Activated CD4-positive, alpha-beta T cell treated with anti-CD3 and anti-CD28 coated beads, Interleukin-2, amount 10 ng/mL, durations not matched to agents 7 days and 5 days (primary cell): ENCODE measurements around the gene RNF207. TPM values are rescaled to one million over a fixed set of nuclear protein-coding genes. Genes with fewer than 3 reads are reported as not detected.

Experiments used
- CTCF ChIA-PET: fragments of 350-600 bp; sonication (Branson Sonifier 250); formaldehyde crosslinking; loops from one replicate; lab custom pipeline; 2021; ENCODE audit warnings: antibody characterized with exemption; lab: Charles Lee
- POLR2A ChIA-PET: fragments of 350-600 bp; sonication (Branson Sonifier 250); formaldehyde crosslinking; loops from one replicate; lab custom pipeline; 2021; ENCODE audit warnings: antibody characterized with exemption; lab: Charles Lee
- DNase-seq: peaks from one replicate; pipeline ENCODE4 v3.0.0-alpha.2; 2020
- H3K27ac Mint-ChIP-seq: one replicate; pipeline ENCODE4 v1.8.0; 2021; ENCODE audit warnings: mild to moderate bottlenecking, moderate library complexity, mixed read lengths
- H3K27me3 Mint-ChIP-seq: one replicate; pipeline ENCODE4 v1.8.0; 2021; ENCODE audit warnings: mixed read lengths
- H3K36me3 Mint-ChIP-seq: one replicate; pipeline ENCODE4 v1.8.0; 2021; ENCODE audit warnings: low read depth, mixed read lengths
- H3K4me1 Mint-ChIP-seq: one replicate; pipeline ENCODE4 v1.8.0; 2021; ENCODE audit warnings: mixed read lengths
- H3K4me3 Mint-ChIP-seq: one replicate; pipeline ENCODE4 v1.8.0; 2021; ENCODE audit warnings: mild to moderate bottlenecking, moderate library complexity, mixed read lengths
- H3K9me3 Mint-ChIP-seq: one replicate; pipeline ENCODE4 v1.8.0; 2021; ENCODE audit warnings: mixed read lengths
- total RNA-seq, 2 experiments: library from RNA; stranded (reverse); gene quantifications; one replicate each; pipeline ENCODE4 v1.2.3, GENCODE V29; 2021

Gene RNF207, protein sequence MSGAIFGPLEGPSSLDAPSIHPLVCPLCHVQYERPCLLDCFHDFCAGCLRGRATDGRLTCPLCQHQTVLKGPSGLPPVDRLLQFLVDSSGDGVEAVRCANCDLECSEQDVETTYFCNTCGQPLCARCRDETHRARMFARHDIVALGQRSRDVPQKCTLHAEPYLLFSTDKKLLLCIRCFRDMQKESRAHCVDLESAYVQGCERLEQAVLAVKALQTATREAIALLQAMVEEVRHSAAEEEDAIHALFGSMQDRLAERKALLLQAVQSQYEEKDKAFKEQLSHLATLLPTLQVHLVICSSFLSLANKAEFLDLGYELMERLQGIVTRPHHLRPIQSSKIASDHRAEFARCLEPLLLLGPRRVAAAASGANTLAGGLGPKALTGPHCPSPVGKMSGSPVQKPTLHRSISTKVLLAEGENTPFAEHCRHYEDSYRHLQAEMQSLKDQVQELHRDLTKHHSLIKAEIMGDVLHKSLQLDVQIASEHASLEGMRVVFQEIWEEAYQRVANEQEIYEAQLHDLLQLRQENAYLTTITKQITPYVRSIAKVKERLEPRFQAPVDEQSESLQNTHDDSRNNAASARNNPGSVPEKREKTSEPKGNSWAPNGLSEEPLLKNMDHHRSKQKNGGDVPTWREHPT
- total RNA-seq, result 1 to 10 TPM; 4.0 to 7.4 TPM

DNA sequence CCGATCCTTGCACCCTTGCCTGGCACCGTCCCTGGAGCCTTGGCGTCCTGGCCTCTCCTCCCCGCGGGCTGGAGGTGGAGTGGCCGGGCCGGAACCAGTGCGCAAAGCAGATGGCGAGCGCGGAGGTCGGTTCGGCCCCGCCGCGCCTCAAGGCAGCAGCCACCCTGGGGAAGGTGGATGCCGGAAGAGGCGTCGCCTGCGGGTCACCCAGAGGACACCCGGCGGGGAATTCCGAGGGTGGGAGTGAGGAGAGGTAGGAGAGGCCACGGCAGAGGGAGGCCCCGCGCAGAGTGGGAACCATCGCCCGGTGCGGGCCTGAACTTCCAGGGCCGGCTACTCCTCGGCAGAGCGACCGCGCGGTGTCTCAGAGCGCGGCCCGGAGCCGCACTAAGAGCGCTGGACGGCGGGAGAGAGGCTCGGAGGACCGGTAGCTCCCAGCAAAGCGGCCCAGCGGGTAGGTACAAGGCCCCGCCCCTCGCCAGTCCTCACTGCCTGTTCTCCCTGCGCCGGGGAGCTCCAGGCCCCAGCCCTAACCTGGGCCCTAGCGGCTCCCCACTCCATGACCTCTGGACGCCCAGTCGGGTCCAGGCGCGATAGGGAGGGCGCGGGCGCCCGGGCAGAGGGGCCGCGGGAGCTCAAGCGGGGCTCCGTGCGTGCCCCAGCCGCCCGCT is at the start of gene RNF207:
Gene RNF207 (plus strand): TSS at position 271 of the 671 bp plus-strand sequence. CDS start 417 bp downstream, outside the sequence.
- DNase-seq, result peak; percentile 49
- no peaks in the 10 kb centered on the region for H3K9me3 Mint-ChIP-seq
- H3K4me1 Mint-ChIP-seq, result peaks cover 17% of the 10 kb centered on the region
- H3K36me3 Mint-ChIP-seq, result no peaks in the 10 kb centered on the region
- H3K27ac Mint-ChIP-seq, result peak within 1 kb of the TSS; percentile 36
- H3K4me3 Mint-ChIP-seq, result peak within 1 kb of the TSS; percentile 61
- POLR2A ChIA-PET, result no interaction called here
- CTCF ChIA-PET, result interaction anchor here (0.7 to 4.6 kb wide), 5 partner anchors 11 to 97 kb away, joined by 3 to 19 read pairs (median 4); no protein-coding TSS in a partner anchor
- H3K27me3 Mint-ChIP-seq, result peaks cover 18% of the 10 kb centered on the region

DNA sequence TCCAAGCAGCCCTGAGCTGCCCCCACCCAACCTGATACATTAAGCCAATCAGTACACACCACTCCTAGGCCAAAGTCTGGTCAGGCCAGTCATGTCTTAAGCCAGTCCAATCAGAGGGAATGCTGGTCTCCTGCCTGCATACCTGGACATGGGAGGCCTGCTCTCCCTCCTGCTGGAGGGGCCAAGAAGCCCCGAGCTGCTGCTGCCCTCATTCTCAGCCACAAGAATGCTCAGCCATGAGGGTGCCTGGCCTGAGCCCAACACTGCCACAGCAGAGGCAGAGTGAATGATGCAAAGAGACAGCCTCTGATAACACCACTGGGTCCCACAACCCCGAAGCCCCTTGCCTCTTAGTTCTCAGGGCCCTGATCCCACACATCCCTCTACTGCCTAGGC is 48.8 kb upstream of the RNF207 start:
- Mint-ChIP-seq H3K4me1 (peaks cover 23% of the 10 kb centered on the region), H3K36me3 (no peaks in the 10 kb centered on the region), H3K27me3 (peaks cover 7% of the 10 kb centered on the region), H3K4me3 (no peak overlapping the region), H3K9me3 (no peaks in the 10 kb centered on the region), H3K27ac (no peak overlapping the region)
- DNase-seq, result no peak
- ChIA-PET POLR2A (no interaction called here), CTCF (no interaction called here)

DNA sequence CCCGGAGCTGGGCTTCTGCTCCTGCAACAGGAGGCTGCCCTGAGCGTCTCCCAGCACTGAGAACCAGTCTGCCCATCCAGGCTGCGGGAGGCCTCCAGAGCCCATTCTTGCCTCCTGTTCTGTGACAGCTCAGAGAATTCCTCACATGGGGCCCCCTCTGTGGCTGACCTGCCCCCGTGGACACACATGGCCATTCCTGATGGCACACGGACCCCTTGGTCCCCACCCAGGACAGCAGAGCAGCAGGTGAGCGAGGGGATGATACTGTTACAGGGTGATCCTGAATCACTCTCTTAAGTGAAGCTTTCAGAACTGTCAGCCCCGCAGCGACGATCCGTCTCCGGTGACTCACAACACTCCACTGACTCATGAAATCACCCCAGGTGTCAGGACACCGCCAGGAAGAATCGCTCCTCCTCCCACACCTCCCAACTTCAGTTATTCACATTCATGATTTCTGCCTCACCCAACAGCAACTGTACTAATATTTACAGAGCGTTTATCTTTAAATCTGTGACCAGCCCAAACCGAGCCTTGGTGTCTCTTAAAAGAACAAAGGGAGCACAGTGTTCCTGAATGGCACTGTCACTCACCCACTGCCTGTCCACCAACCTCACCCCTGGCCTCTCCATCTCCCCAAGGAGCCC is 48.3 kb upstream of the RNF207 start:
- Mint-ChIP-seq H3K27ac (no peak overlapping the region), H3K9me3 (no peaks in the 10 kb centered on the region), H3K4me3 (no peak overlapping the region), H3K36me3 (no peaks in the 10 kb centered on the region), H3K27me3 (peaks cover 7% of the 10 kb centered on the region), H3K4me1 (peaks cover 23% of the 10 kb centered on the region)
- ChIA-PET CTCF (no interaction called here), POLR2A (no interaction called here)
- no peak for DNase-seq

DNA sequence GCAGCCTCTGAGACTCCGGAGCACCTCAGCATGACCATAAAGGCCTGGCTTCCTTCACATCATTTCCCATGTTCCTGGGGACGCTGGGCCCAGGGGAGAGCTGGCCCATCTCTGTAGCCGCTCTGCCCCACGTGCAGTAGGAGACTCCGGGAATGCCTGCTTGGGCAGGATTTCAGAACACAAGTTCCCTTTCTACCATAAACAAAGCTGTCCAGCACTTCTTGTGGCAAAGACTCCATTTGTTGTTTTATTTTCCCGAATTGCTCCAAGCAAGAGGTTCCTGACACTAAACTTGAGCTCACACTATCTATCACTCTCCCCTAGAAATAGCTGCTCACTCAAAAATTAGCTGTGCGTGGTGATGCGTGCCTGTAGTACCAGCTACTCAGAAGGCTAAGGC is 47.7 kb upstream of the RNF207 start:
- Mint-ChIP-seq H3K27ac (no peak overlapping the region), H3K4me1 (peaks cover 23% of the 10 kb centered on the region), H3K36me3 (no peaks in the 10 kb centered on the region), H3K4me3 (no peak overlapping the region), H3K27me3 (peaks cover 7% of the 10 kb centered on the region), H3K9me3 (no peaks in the 10 kb centered on the region)
- no peak for DNase-seq
- POLR2A ChIA-PET, result no interaction called here
- CTCF ChIA-PET, result interaction anchor here (0.5 kb wide), 1 partner anchor 242 kb away, joined by 3 read pairs; no protein-coding TSS in a partner anchor

DNA sequence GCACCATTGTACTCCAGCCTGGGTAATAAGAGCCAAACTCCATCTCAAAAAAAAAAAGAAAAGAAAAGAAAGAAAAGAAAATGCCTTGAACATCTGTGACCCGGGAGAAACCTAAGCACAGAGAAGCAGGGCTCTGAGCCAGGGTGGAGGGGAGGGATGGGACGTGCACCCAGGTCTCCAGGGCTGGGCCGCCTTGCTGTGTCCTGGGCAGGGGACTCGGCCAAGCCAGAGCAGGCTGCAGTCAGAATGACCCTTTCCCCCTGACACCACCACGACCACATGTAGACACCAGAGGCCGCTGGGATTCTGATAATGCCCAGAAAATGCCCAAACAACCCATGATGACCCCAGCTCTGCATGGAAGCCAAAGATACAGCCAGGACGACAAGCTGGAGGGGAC is 43.6 kb upstream of the RNF207 start:
- peaks cover 7% of the 10 kb centered on the region for H3K27me3 Mint-ChIP-seq
- POLR2A ChIA-PET, result no interaction called here

DNA sequence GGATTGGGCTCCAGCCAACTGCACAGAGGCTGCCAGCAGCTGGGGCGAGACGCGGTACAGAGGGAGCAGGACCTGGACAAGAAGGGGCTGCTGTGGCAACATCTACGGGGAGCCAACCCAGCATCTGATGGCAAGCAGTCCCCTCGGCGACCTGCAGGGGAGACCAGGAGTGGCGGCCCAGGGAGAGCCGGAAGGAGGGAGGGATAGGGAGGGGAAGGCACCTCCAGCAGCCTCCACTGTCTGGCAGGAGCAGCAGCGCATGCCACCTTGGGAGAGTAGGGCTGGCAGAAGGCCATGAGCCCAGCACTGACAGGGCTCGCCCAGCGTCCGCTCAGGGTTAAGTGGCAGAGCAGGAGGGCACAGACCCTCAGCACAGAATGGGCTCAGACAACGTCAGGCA is 43.1 kb upstream of the RNF207 start:
- Mint-ChIP-seq H3K9me3 (no peaks in the 10 kb centered on the region), H3K36me3 (no peaks in the 10 kb centered on the region), H3K27ac (no peak overlapping the region), H3K4me1 (no peaks in the 10 kb centered on the region), H3K27me3 (peaks cover 7% of the 10 kb centered on the region), H3K4me3 (no peak overlapping the region)
- POLR2A ChIA-PET, result no interaction called here
- CTCF ChIA-PET, result no interaction called here
- DNase-seq, result no peak

More for the DNA sequence above, 43.6 kb upstream of the RNF207 start:
- H3K9me3 Mint-ChIP-seq, result no peaks in the 10 kb centered on the region
- no peak overlapping the region for H3K4me3 Mint-ChIP-seq
- no peak overlapping the region for H3K27ac Mint-ChIP-seq
- H3K36me3 Mint-ChIP-seq, result no peaks in the 10 kb centered on the region
- DNase-seq, result no peak
- CTCF ChIA-PET, result interaction anchor here (0.6 kb wide), 1 partner anchor 226 kb away, joined by 4 read pairs; no protein-coding TSS in a partner anchor
- no peaks in the 10 kb centered on the region for H3K4me1 Mint-ChIP-seq

DNA sequence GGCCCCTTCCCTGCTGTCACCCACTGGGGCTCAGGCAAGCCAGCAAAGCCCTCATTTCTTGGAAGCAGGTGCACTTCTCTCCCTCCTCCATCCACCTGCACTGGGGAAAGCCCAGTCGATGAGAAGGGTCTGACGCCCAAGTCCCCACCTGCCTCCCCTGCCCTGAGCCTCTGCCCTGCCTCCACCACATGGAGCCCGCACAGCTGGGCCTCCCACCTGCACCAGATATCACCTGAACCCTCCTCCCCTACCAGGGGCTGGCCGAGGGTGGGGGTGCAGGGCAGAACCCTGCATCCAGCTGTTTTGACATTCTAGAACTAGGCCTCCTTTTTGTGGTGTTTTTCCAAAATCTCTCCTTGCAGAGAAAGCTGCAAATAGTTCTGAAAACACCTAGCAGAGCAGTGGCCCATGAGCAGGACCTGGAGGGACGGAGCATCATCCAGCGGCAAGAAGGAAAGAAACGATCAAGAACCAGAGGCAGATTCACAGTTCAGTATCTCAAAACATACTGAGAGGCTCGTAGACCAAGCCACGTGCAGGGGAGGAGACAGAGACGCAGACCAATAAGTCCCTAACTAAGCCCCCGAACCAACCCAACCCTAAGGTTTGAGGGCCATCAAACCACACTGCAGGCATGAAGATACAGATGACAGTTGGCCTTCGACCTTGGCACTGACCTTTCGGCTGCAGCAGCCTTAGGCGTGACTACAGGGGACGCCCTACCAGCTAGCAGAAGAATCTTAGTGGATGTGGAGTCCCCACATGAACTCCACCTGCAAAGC is 42.5 kb upstream of the RNF207 start:
- no peak for DNase-seq
- no peak overlapping the region for H3K27ac Mint-ChIP-seq
- POLR2A ChIA-PET, result no interaction called here
- CTCF ChIA-PET, result no interaction called here
- peaks cover 7% of the 10 kb centered on the region for H3K27me3 Mint-ChIP-seq
- no peak overlapping the region for H3K4me3 Mint-ChIP-seq
- H3K4me1 Mint-ChIP-seq, result no peaks in the 10 kb centered on the region
- H3K9me3 Mint-ChIP-seq, result no peaks in the 10 kb centered on the region
- no peaks in the 10 kb centered on the region for H3K36me3 Mint-ChIP-seq

DNA sequence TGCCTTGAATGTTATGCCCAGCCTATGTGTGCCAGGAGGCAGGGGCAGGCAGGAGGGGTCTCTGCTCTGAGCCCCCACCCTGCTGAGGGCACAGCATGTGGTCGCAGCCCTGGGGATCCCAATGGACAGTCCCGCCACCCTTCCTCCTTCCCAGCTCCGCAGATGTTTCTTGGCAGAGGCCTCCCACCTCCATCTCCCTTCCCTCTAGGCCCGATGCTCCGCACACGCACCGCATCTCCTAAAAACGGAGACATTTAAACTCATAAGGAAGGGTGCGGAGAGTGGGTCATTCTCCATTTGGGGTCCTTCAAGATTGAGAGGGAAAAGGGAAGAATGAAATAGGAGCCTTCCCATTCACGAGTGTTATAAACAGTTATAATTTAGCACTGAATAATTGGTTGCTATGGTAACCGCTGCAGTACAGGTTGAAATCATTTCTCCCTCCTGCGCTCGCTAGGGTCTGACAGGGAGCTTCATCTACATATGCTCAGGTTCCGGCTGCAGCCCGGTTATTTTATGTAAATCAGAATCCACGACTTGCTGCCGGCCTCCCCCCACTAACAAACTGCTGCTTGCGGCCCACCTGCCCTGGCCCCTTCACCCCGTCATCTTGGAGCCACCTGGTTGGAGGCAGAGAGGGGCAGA is 41.8 kb upstream of the RNF207 start:
- no peak overlapping the region for H3K27ac Mint-ChIP-seq
- no peaks in the 10 kb centered on the region for H3K36me3 Mint-ChIP-seq
- peaks cover 6% of the 10 kb centered on the region for H3K27me3 Mint-ChIP-seq
- no peak overlapping the region for H3K4me3 Mint-ChIP-seq
- H3K9me3 Mint-ChIP-seq, result no peaks in the 10 kb centered on the region
- CTCF ChIA-PET, result no interaction called here
- DNase-seq, result no peak
- POLR2A ChIA-PET, result no interaction called here
- H3K4me1 Mint-ChIP-seq, result no peaks in the 10 kb centered on the region

DNA sequence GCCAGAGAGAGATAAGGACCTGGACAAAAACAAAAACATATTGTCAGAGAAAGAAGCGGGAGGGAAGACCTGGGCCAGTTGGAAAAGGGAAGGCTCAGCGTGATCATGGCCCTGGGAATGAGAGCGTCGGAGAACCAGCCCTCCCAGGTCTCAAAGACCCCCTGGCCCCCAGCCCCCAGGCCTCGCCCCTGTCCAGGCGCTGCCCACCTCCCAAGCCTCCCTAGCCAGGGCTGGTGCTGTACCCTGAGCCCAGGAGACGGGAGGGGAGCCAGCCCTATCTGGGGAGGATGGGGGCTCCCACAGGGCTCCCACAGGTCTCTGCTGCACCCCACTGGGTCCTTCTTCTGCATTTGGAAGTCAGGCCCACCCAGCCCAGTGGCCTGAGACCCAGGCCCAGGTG is 40.9 kb upstream of the RNF207 start:
- no peaks in the 10 kb centered on the region for H3K36me3 Mint-ChIP-seq
- DNase-seq, result no peak
- H3K4me3 Mint-ChIP-seq, result no peak overlapping the region
- no peak overlapping the region for H3K27ac Mint-ChIP-seq
- H3K9me3 Mint-ChIP-seq, result no peaks in the 10 kb centered on the region
- peaks cover 4% of the 10 kb centered on the region for H3K27me3 Mint-ChIP-seq
- H3K4me1 Mint-ChIP-seq, result no peaks in the 10 kb centered on the region
- ChIA-PET POLR2A (no interaction called here), CTCF (interaction anchor here (0.6 kb wide), 1 partner anchor 175 kb away, joined by 3 read pairs; no protein-coding TSS in a partner anchor)

DNA sequence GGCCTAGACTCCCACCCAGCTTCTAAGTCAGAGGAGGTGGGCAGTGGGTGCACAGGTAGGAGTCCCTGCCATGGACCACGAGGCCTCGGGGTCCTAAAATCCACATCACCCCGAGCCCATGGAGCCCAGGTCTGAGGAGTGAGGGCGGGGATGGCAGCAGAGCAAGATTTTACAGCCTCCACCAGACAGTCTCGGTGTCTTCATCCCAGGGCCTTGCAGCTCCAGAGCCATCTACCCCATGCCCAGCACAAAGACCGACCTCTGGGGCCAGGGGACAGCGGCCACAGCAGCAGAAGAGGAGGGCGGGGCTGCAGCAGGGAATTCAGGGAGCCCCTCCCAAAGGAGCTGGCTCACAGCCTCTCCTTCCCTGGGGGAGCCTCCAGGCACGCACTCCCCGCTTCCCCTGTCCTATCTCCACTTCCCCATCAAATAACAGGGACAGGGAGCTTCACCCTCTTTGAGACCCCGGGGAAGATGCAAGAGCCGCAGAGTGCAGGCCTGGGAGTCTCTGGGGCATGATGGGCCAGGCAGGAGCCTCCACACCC is 40.4 kb upstream of the RNF207 start:
- CTCF ChIA-PET, result interaction anchor here (0.6 kb wide), 1 partner anchor 174 kb away, joined by 3 read pairs; no protein-coding TSS in a partner anchor
- POLR2A ChIA-PET, result no interaction called here
- H3K27me3 Mint-ChIP-seq, result peaks cover 4% of the 10 kb centered on the region
- DNase-seq, result no peak
- no peak overlapping the region for H3K4me3 Mint-ChIP-seq
- H3K9me3 Mint-ChIP-seq, result no peaks in the 10 kb centered on the region
- no peak overlapping the region for H3K27ac Mint-ChIP-seq
- no peaks in the 10 kb centered on the region for H3K36me3 Mint-ChIP-seq
- H3K4me1 Mint-ChIP-seq, result no peaks in the 10 kb centered on the region

DNA sequence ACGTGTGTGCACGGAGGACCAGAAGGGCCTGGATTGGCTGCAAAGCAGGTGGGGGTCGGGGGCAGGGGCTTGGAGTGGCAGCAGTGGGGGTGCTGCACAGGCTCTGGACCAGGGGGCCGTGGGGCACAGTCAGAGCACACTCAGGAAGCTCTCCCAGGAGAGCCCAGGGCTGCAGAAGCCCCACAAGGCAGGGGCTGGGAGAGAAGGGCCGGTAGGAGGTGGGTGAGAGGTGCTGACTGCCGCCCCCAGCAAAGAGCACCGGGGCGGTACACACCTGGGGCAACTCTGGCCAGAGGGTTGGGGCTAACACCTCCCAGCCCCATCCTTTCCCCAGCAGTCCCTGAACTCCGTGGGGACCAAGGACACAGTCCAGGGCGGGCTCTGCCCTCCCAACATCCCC is 39.7 kb upstream of the RNF207 start:
- DNase-seq, result no peak
- H3K4me3 Mint-ChIP-seq, result no peak overlapping the region
- CTCF ChIA-PET, result no interaction called here

More for the DNA sequence above, 39.7 kb upstream of the RNF207 start:
- no peaks in the 10 kb centered on the region for H3K36me3 Mint-ChIP-seq
- no peaks in the 10 kb centered on the region for H3K4me1 Mint-ChIP-seq
- no peak overlapping the region for H3K27ac Mint-ChIP-seq
- POLR2A ChIA-PET, result no interaction called here
- H3K27me3 Mint-ChIP-seq, result no peaks in the 10 kb centered on the region
- no peaks in the 10 kb centered on the region for H3K9me3 Mint-ChIP-seq
